ENCODE results near the gene TNS1. TPM values are rescaled to one million over a fixed set of nuclear protein-coding genes. Genes with fewer than 3 reads are reported as not detected.
"Not testable (repeated sequence)": the region's sequence is repeated elsewhere in the genome, so short reads cannot be mapped to it uniquely, and the experiment has no call there.

Gene TNS1
- total RNA-seq, 1 donor from 2014 or later, result 0.13 TPM

DNA sequence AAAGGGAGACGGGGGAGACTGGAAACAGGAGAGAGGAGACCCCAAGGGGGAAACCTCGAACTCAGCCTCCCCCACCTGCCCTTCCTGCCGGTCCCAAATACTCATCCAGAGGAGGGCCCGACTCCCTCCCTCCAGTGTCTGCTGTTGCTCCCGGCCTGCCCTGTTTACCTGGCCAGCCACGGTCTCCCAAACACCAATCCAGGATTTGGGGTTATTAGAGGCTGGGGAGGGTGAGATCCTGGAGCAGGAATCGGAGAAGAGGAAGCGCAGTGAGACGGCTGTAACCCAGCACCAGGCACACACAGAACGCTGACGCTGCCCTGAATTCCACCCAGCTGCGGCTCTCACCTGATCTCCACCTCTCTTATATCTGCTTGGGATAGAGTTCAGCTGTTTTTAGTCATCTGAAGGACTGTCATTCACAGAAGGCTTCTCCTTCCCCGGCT is 213.0 kb downstream of the TNS1 start:
- DNase-seq (no peak), ATAC-seq (ENCODE audit: low read depth) (peak; percentile 35)
- TF ChIP-seq, protein P1, sequence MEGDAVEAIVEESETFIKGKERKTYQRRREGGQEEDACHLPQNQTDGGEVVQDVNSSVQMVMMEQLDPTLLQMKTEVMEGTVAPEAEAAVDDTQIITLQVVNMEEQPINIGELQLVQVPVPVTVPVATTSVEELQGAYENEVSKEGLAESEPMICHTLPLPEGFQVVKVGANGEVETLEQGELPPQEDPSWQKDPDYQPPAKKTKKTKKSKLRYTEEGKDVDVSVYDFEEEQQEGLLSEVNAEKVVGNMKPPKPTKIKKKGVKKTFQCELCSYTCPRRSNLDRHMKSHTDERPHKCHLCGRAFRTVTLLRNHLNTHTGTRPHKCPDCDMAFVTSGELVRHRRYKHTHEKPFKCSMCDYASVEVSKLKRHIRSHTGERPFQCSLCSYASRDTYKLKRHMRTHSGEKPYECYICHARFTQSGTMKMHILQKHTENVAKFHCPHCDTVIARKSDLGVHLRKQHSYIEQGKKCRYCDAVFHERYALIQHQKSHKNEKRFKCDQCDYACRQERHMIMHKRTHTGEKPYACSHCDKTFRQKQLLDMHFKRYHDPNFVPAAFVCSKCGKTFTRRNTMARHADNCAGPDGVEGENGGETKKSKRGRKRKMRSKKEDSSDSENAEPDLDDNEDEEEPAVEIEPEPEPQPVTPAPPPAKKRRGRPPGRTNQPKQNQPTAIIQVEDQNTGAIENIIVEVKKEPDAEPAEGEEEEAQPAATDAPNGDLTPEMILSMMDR (IDR thresholded peaks at IDR 0.05), result no peak
- ChIA-PET POLR2A (interaction anchor here (1.0 to 1.5 kb wide), 3 partner anchors 90 to 204 kb away, joined by 3 to 7 read pairs (median 3); no protein-coding TSS in a partner anchor), CTCF (interaction anchor here (0.8 to 9.5 kb wide), 17 partner anchors 9 to 285 kb away, joined by 3 to 235 read pairs (median 4); no protein-coding TSS in a partner anchor)
- no peaks in the 10 kb centered on the region for H3K36me3 Mint-ChIP-seq (ENCODE audit: low read depth)
- H3K9me3 Mint-ChIP-seq, result no peaks in the 10 kb centered on the region
- peaks cover 22% of the 10 kb centered on the region for H3K4me1 Mint-ChIP-seq
- no peaks in the 10 kb centered on the region for H3K27me3 Mint-ChIP-seq
- H3K27ac Mint-ChIP-seq, result peak overlapping the region; percentile 19
- intact Hi-C loops (cut with micrococcal nuclease), result loop anchor here (1.0 kb wide), 4 partner anchors 97 to 279 kb away; no protein-coding TSS in a partner anchor
- H3K4me3 Mint-ChIP-seq, result peak overlapping the region; percentile 83

DNA sequence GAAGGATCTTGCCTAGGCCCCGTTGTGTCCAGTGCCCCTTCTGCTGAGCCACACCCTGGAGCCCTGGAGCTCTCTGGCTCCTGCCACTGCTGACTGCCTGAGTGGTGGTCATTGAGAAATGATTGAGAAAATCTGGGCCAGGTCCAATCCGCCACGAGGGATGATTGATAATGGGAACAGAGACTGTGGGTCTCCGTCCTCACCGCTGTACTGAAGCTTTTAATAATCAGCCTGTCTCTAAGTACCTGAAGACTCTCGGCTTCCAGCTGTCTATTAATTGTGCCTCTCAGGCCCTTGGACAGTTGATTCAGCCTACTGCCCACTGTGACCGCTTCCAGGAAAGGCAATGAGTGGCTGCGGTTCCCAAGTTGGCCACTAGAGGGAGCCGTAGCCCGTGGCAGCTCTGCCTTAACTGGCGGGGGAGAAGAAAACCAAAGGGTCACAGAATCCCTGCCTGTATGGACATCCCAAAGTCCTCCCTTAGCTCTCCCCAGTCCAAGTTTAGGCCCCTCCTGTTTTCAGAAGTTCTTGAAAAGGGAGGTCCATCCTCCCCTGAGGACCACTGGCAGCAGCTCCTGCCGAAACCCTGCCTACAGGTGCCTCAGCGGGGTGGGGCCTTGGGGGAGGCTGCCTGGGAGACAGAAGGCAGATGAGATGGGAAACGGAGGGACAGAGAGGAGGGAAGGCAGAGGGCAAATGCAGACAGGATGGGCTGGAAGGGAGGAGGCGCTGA is 213.6 kb downstream of the TNS1 start:
- no peaks in the 10 kb centered on the region for H3K36me3 Mint-ChIP-seq (ENCODE audit: low read depth)
- TF ChIP-seq, protein P1 (IDR thresholded peaks at IDR 0.05), result peak; percentile 98
- ChIA-PET CTCF (interaction anchor here (0.7 to 9.5 kb wide), 16 partner anchors 10 to 286 kb away, joined by 3 to 235 read pairs (median 4); no protein-coding TSS in a partner anchor), POLR2A (interaction anchor here (1.0 to 1.5 kb wide), 2 partner anchors 97 to 205 kb away, joined by 3 to 7 read pairs; no protein-coding TSS in a partner anchor)
- intact Hi-C loops (cut with micrococcal nuclease), result loop anchor here (1.0 kb wide), 4 partner anchors 97 to 279 kb away; no protein-coding TSS in a partner anchor
- ATAC-seq (ENCODE audit: low read depth), result peak; percentile 59
- H3K27ac Mint-ChIP-seq, result no peak overlapping the region
- H3K4me3 Mint-ChIP-seq, result peak overlapping the region; percentile 83
- H3K4me1 Mint-ChIP-seq, result peaks cover 22% of the 10 kb centered on the region
- DNase-seq, result peak; percentile 72
- H3K9me3 Mint-ChIP-seq, result peaks cover 2% of the 10 kb centered on the region
- no peaks in the 10 kb centered on the region for H3K27me3 Mint-ChIP-seq

DNA sequence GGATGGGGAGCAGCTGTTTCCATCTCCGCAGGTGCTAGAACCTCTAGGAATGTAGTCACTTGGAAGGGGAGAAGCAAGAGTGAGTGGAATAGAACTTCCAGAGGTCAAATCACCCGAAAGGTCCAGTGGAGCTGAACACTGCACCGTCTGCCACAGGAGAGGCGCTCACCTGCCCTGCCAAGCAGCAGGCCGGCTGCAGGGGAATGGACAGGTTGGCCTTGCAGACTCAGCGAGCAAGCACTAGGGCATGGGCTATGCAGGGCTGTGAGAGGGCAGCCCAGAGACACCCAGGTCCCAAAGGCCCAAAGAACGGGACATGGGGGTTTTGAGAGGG is 214.2 kb downstream of the TNS1 start:
- H3K4me1 Mint-ChIP-seq, result peaks cover 22% of the 10 kb centered on the region
- no peaks in the 10 kb centered on the region for H3K27me3 Mint-ChIP-seq
- CTCF ChIA-PET, result interaction anchor here (0.7 to 9.5 kb wide), 12 partner anchors 9 to 287 kb away, joined by 3 to 235 read pairs (median 6); no protein-coding TSS in a partner anchor
- peak overlapping the region; percentile 47 for H3K4me3 Mint-ChIP-seq
- H3K36me3 Mint-ChIP-seq (ENCODE audit: low read depth), result no peaks in the 10 kb centered on the region
- peaks cover 5% of the 10 kb centered on the region for H3K9me3 Mint-ChIP-seq
- POLR2A ChIA-PET, result interaction anchor here (1.5 kb wide), 1 partner anchor 98 kb away, joined by 7 read pairs; no protein-coding TSS in a partner anchor
- ATAC-seq (ENCODE audit: low read depth) (no peak), DNase-seq (no peak)
- intact Hi-C loops (cut with micrococcal nuclease), result loop anchor here (1.0 kb wide), 4 partner anchors 98 to 280 kb away; no protein-coding TSS in a partner anchor
- no peak overlapping the region for H3K27ac Mint-ChIP-seq
- TF ChIP-seq, protein P1 (IDR thresholded peaks at IDR 0.05), result no peak

DNA sequence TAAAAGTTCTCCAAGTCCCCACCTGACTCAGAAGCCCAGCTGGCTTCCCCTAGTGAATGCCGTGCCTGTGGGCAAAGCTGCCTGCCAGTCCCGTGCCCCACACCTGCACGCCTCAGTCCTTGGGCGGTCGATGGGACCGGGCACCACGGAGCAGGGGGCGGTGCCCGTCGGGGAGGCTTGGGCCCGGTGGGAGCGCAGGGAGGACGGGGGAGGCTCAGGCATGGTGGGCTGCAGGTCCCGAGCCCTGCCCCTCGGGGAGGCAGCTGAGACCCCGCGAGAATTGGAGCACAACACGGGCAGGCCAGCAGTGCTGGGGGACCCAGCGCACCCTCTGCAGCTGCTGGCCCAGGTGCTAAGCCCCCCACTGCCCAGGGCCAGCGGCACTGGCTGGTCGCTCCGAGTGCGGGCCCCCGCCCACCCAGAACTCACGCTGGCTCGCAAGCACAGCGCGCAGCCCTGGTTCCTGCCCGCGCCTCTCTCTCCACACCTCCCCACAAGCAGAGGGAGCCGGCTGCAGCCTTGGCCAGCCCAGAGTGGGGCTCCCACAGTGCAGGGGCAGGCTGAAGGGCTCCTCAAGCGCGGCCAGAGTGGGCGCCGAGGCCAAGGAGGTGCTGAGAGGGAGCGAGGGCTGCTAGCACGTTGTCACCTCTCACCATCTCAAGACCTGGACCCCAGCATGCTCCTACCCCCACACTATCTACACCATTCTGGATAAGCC is 215.5 kb downstream of the TNS1 start:
- H3K36me3 Mint-ChIP-seq (ENCODE audit: low read depth), result no peaks in the 10 kb centered on the region
- intact Hi-C loops (cut with micrococcal nuclease), result no loop called here
- H3K9me3 Mint-ChIP-seq, result peaks cover 13% of the 10 kb centered on the region
- no peaks in the 10 kb centered on the region for H3K27me3 Mint-ChIP-seq
- no peak for ATAC-seq (ENCODE audit: low read depth)
- no peak for DNase-seq
- no peak overlapping the region for H3K4me3 Mint-ChIP-seq
- peaks cover 22% of the 10 kb centered on the region for H3K4me1 Mint-ChIP-seq
- ChIA-PET CTCF (interaction anchor here (1.8 to 9.5 kb wide), 8 partner anchors 100 to 255 kb away, joined by 4 to 235 read pairs (median 18); no protein-coding TSS in a partner anchor), POLR2A (no interaction called here)
- TF ChIP-seq, protein P1 (IDR thresholded peaks at IDR 0.05), result no peak
- no peak overlapping the region for H3K27ac Mint-ChIP-seq

DNA sequence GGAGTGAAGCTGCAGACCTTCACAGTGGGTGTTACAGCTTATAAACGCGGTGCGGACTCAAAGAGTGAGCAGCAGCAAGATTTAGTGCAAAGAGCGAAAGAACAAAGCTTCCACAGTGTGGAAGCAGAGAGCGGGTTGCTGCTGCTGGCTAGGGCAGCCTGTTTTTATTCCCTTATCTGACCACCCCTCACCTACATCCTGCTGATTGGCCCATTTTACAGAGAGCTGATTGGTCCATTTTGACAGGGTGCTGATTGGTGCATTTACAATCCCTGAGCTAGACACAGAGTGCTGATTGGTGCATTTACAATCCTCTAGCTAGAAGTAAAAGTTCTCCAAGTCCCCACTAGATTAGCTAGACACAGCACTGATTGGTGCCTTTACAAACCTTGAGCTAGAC is 216.2 kb downstream of the TNS1 start:
- not testable (repeated sequence) for H3K36me3 Mint-ChIP-seq (ENCODE audit: low read depth); H3K27ac Mint-ChIP-seq
- H3K9me3 Mint-ChIP-seq, result peaks cover 13% of the 10 kb centered on the region

More for the DNA sequence above, 216.2 kb downstream of the TNS1 start:
- DNase-seq; ATAC-seq (ENCODE audit: low read depth); H3K4me3 Mint-ChIP-seq; POLR2A ChIA-PET; H3K27me3 Mint-ChIP-seq; intact Hi-C loops (cut with micrococcal nuclease): not testable (repeated sequence)
- CTCF ChIA-PET, result interaction anchor here (1.1 to 9.5 kb wide), 16 partner anchors 8 to 288 kb away, joined by 3 to 235 read pairs (median 7); no protein-coding TSS in a partner anchor
- H3K4me1 Mint-ChIP-seq, result peaks cover 22% of the 10 kb centered on the region

Measured in activated B cell treated with CpG ODN at 0.5 μM for 24 hours (primary cell).